GM23338 (cell line): ENCODE results near the gene EP400. TPM values are rescaled to one million over a fixed set of nuclear protein-coding genes. Genes with fewer than 3 reads are reported as not detected.

Source experiments
- ATAC-seq: fragments of 200-7000 bp; cut with Tn5 transposase; 3 replicates; pipeline ENCODE4 v1.9.1; 2020
- DNase-seq: peaks from one replicate; pipeline ENCODE4 v3.0.0-alpha.2; 2015; ENCODE audit warnings: low spot score
- H2AFZ ChIP-seq: fragments of 200-600 bp; sonication (generic); 2 replicates; pipeline ENCODE4 v1.8.0; 2016; ENCODE audit warnings: antibody characterized with exemption, mild to moderate bottlenecking, moderate library complexity
- H3F3A ChIP-seq: fragments of 200-600 bp; sonication (generic); replicated peaks from 2 replicates; pipeline ENCODE4 v1.8.0; 2017; ENCODE audit warnings: antibody characterized with exemption, mixed run types, low read depth
- H3K27ac ChIP-seq: fragments of 200-600 bp; sonication (generic); 2 replicates; pipeline ENCODE4 v1.6.1; 2016; ENCODE audit warnings: low read depth
- H3K27me3 ChIP-seq: fragments of 200-600 bp; sonication (generic); 2 replicates; pipeline ENCODE4 v1.8.0; 2016; ENCODE audit warnings: mild to moderate bottlenecking, mixed run types, moderate library complexity; ENCODE audit not compliant: insufficient read depth
- H3K36me3 ChIP-seq: fragments of 200-600 bp; sonication (generic); 2 replicates; pipeline ENCODE4 v1.8.0; 2016; ENCODE audit warnings: mild to moderate bottlenecking; ENCODE audit not compliant: insufficient read depth
- H3K4me1 ChIP-seq: fragments of 200-600 bp; sonication (generic); 2 replicates; pipeline ENCODE4 v1.8.0; 2016; ENCODE audit warnings: mild to moderate bottlenecking, moderate library complexity; ENCODE audit not compliant: insufficient read depth
- H3K4me2 ChIP-seq: fragments of 200-600 bp; sonication (generic); 2 replicates; pipeline ENCODE4 v1.7.1; 2017; ENCODE audit warnings: mixed run types
- H3K4me3 ChIP-seq: fragments of 200-600 bp; sonication (generic); 2 replicates; pipeline ENCODE4 v1.6.1; 2016; ENCODE audit warnings: mixed run types
- H3K79me2 ChIP-seq: fragments of 200-600 bp; sonication (generic); replicated peaks from 2 replicates; pipeline ENCODE4 v1.8.0; 2017; ENCODE audit warnings: mild to moderate bottlenecking; ENCODE audit not compliant: insufficient read depth
- H3K9me2 ChIP-seq: fragments of 200-600 bp; sonication (generic); 2 replicates; pipeline ENCODE4 v1.8.0; 2017; ENCODE audit not compliant: insufficient read depth
- H4K20me1 ChIP-seq: fragments of 200-600 bp; sonication (generic); replicated peaks from 2 replicates; pipeline ENCODE4 v1.8.0; 2017; ENCODE audit warnings: mild to moderate bottlenecking; ENCODE audit not compliant: insufficient read depth
- H3K27ac Mint-ChIP-seq: 2 replicates; pipeline ENCODE4 v1.8.0; 2020; ENCODE audit warnings: inconsistent platforms, mild to moderate bottlenecking, moderate library complexity, mixed read lengths
- H3K27me3 Mint-ChIP-seq: 3 replicates; pipeline ENCODE4 v1.8.0; 2022; ENCODE audit warnings: low read depth, mild to moderate bottlenecking, moderate library complexity, mixed read lengths, inconsistent platforms; ENCODE audit not compliant: insufficient read depth, poor library complexity
- H3K36me3 Mint-ChIP-seq: 3 replicates; pipeline ENCODE4 v1.8.0; 2021; ENCODE audit warnings: low read depth, mild to moderate bottlenecking, inconsistent platforms, moderate library complexity, mixed read lengths
- H3K4me1 Mint-ChIP-seq: 3 replicates; pipeline ENCODE4 v1.8.0; 2020; ENCODE audit warnings: mild to moderate bottlenecking, inconsistent platforms, mixed read lengths
- H3K4me3 Mint-ChIP-seq: 3 replicates; pipeline ENCODE4 v1.8.0; 2021; ENCODE audit warnings: moderate library complexity, mild to moderate bottlenecking, inconsistent platforms, mixed read lengths
- H3K9me3 Mint-ChIP-seq: 3 replicates; pipeline ENCODE4 v1.8.0; 2020; ENCODE audit warnings: moderate library complexity, mild to moderate bottlenecking, inconsistent platforms, mixed read lengths
- CREB1 ChIP-seq: fragments of 250-450 bp; sonication (Bioruptor Pico); IDR thresholded peaks from 2 replicates; pipeline ENCODE4 v1.5.0; 2020; ENCODE audit warnings: low read depth, mild to moderate bottlenecking, moderate library complexity
- EZH2 ChIP-seq: fragments of 200-600 bp; sonication (generic); IDR thresholded peaks from one replicate; pipeline ENCODE4 v1.8.0; 2017; ENCODE audit warnings: antibody characterized with exemption, mild to moderate bottlenecking, low read depth; ENCODE audit not compliant: unreplicated experiment
- EZH2phosphoT487 ChIP-seq: fragments of 200-600 bp; sonication (generic); IDR thresholded peaks from one replicate; pipeline ENCODE4 v1.8.1; 2018; ENCODE audit warnings: antibody characterized with exemption; ENCODE audit not compliant: unreplicated experiment
- JUNB ChIP-seq: IDR thresholded peaks from one replicate; pipeline ENCODE4 v1.6.1; 2016; ENCODE audit warnings: antibody characterized with exemption; ENCODE audit not compliant: unreplicated experiment
- NANOG ChIP-seq: IDR thresholded peaks from 2 replicates; pipeline ENCODE4 v1.6.1; 2016; ENCODE audit warnings: antibody characterized with exemption, borderline replicate concordance
- POLR2AphosphoS5 ChIP-seq: IDR thresholded peaks from 2 replicates; pipeline ENCODE4 v1.6.1; 2016; ENCODE audit warnings: antibody characterized with exemption, low read depth
- STAT1 ChIP-seq: IDR thresholded peaks from one replicate; pipeline ENCODE4 v1.6.1; 2016; ENCODE audit warnings: antibody characterized with exemption; ENCODE audit not compliant: unreplicated experiment
- ZNF114 ChIP-seq: fragments of 250-450 bp; sonication (Bioruptor Pico); IDR thresholded peaks from 2 replicates; pipeline ENCODE4 v1.5.0; 2020; ENCODE audit warnings: mild to moderate bottlenecking, moderate library complexity
- ZNF331 ChIP-seq: fragments of 250-450 bp; sonication (Bioruptor Pico); IDR thresholded peaks from 2 replicates; pipeline ENCODE4 v1.5.0; 2020; ENCODE audit warnings: low read depth, mild to moderate bottlenecking, moderate library complexity
- polyA plus RNA-seq: library from polyadenylated mRNA; unstranded; fragments of >200 nt; fragmentation: Nextera tagmentation; extraction: Ambion mirVana; gene quantifications from 2 replicates; pipeline ENCODE4 v1.2.1, GENCODE V29; 2016
- total RNA-seq: library from RNA; depleted of rRNA; stranded (reverse); fragments of >200 nt; shearing (Covaris generic); gene quantifications from 2 replicates; pipeline ENCODE4 v1.2.3, GENCODE V29; 2014
- TF ChIP-seq, protein P1 (sequence below), 2 experiments: fragments of 200-600 bp in 1 of 2; sonication (generic) in 1 of 2; conservative IDR thresholded peaks; 2 replicates each; pipeline versions ENCODE4 v1.5.1 to v1.6.1; 2016 to 2017; ENCODE audit warnings: antibody characterized with exemption in 2 of 2, low read depth in 2 of 2, mild to moderate bottlenecking in 2 of 2, moderate library complexity in 1 of 2
- TF ChIP-seq, protein P2 (sequence below): fragments of 250-450 bp; sonication (Bioruptor Pico); IDR thresholded peaks from 2 replicates; pipeline ENCODE4 v1.5.0; 2020; ENCODE audit warnings: mild to moderate bottlenecking, moderate library complexity
- TF ChIP-seq, protein P3 (sequence below): IDR thresholded peaks from one replicate; pipeline ENCODE4 v1.6.1; 2018; ENCODE audit warnings: antibody characterized with exemption; ENCODE audit not compliant: unreplicated experiment
- TF ChIP-seq, protein P4 (sequence below): IDR thresholded peaks from 2 replicates; pipeline ENCODE4 v1.6.1; 2016; ENCODE audit warnings: antibody characterized with exemption

The EP400 gene
- total and polyA plus RNA-seq, 2 experiments from 2014 or later, result 26.3 to 57.2 TPM

DNA sequence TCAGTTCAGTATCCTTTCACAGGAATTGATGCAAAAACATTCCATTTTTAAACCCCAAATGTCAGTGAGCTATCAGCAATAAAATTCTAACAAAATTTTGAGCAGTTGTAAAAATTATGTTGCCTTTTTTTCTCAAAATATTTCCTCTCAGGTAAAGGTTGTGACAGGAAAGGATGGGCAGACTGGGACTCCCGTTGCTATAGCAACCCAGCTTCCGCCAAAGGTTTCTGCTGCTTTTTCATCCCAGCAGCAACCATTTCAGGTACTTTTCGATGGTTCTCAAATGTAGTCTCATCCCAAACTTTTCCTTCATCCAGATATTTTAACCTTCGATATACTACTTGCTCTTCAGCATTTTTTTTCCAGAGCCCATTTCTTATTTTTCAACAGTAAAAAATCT, 13.6 kb downstream of the EP400 start:
- Histone ChIP-seq H2AFZ (no peak overlapping the region), H3F3A (no peaks in the 10 kb centered on the region), H3K27me3 (no peaks in the 10 kb centered on the region), H3K4me2 (no peak overlapping the region), H3K27ac (no peak overlapping the region), H3K9me2 (no peaks in the 10 kb centered on the region), H3K36me3 (peaks cover 5% of the 10 kb centered on the region; the same call in 1 of the 2 replicates), H3K79me2 (peaks cover 87% of the 10 kb centered on the region), H4K20me1 (peaks cover 37% of the 10 kb centered on the region), H3K4me3 (no peak overlapping the region), H3K4me1 (no peaks in the 10 kb centered on the region)
- H3K27me3 Mint-ChIP-seq, result no peaks in the 10 kb centered on the region
- H3K4me3 Mint-ChIP-seq, result no peak overlapping the region
- H3K27ac Mint-ChIP-seq, result no peak overlapping the region
- no peaks in the 10 kb centered on the region for H3K4me1 Mint-ChIP-seq
- no peaks in the 10 kb centered on the region for H3K9me3 Mint-ChIP-seq
- ATAC-seq, result no peak
- H3K36me3 Mint-ChIP-seq, result peaks cover 13% of the 10 kb centered on the region
- TF ChIP-seq, protein P1, sequence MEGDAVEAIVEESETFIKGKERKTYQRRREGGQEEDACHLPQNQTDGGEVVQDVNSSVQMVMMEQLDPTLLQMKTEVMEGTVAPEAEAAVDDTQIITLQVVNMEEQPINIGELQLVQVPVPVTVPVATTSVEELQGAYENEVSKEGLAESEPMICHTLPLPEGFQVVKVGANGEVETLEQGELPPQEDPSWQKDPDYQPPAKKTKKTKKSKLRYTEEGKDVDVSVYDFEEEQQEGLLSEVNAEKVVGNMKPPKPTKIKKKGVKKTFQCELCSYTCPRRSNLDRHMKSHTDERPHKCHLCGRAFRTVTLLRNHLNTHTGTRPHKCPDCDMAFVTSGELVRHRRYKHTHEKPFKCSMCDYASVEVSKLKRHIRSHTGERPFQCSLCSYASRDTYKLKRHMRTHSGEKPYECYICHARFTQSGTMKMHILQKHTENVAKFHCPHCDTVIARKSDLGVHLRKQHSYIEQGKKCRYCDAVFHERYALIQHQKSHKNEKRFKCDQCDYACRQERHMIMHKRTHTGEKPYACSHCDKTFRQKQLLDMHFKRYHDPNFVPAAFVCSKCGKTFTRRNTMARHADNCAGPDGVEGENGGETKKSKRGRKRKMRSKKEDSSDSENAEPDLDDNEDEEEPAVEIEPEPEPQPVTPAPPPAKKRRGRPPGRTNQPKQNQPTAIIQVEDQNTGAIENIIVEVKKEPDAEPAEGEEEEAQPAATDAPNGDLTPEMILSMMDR (conservative IDR thresholded peaks at IDR 0.05; ENCODE audit: low read depth in 2 of 2), result no peak
- no peak for TF ChIP-seq JUNB
- no peak for TF ChIP-seq ZNF331
- TF ChIP-seq POLR2AphosphoS5, result no peak
- TF ChIP-seq NANOG, result no peak
- TF ChIP-seq, protein P2, sequence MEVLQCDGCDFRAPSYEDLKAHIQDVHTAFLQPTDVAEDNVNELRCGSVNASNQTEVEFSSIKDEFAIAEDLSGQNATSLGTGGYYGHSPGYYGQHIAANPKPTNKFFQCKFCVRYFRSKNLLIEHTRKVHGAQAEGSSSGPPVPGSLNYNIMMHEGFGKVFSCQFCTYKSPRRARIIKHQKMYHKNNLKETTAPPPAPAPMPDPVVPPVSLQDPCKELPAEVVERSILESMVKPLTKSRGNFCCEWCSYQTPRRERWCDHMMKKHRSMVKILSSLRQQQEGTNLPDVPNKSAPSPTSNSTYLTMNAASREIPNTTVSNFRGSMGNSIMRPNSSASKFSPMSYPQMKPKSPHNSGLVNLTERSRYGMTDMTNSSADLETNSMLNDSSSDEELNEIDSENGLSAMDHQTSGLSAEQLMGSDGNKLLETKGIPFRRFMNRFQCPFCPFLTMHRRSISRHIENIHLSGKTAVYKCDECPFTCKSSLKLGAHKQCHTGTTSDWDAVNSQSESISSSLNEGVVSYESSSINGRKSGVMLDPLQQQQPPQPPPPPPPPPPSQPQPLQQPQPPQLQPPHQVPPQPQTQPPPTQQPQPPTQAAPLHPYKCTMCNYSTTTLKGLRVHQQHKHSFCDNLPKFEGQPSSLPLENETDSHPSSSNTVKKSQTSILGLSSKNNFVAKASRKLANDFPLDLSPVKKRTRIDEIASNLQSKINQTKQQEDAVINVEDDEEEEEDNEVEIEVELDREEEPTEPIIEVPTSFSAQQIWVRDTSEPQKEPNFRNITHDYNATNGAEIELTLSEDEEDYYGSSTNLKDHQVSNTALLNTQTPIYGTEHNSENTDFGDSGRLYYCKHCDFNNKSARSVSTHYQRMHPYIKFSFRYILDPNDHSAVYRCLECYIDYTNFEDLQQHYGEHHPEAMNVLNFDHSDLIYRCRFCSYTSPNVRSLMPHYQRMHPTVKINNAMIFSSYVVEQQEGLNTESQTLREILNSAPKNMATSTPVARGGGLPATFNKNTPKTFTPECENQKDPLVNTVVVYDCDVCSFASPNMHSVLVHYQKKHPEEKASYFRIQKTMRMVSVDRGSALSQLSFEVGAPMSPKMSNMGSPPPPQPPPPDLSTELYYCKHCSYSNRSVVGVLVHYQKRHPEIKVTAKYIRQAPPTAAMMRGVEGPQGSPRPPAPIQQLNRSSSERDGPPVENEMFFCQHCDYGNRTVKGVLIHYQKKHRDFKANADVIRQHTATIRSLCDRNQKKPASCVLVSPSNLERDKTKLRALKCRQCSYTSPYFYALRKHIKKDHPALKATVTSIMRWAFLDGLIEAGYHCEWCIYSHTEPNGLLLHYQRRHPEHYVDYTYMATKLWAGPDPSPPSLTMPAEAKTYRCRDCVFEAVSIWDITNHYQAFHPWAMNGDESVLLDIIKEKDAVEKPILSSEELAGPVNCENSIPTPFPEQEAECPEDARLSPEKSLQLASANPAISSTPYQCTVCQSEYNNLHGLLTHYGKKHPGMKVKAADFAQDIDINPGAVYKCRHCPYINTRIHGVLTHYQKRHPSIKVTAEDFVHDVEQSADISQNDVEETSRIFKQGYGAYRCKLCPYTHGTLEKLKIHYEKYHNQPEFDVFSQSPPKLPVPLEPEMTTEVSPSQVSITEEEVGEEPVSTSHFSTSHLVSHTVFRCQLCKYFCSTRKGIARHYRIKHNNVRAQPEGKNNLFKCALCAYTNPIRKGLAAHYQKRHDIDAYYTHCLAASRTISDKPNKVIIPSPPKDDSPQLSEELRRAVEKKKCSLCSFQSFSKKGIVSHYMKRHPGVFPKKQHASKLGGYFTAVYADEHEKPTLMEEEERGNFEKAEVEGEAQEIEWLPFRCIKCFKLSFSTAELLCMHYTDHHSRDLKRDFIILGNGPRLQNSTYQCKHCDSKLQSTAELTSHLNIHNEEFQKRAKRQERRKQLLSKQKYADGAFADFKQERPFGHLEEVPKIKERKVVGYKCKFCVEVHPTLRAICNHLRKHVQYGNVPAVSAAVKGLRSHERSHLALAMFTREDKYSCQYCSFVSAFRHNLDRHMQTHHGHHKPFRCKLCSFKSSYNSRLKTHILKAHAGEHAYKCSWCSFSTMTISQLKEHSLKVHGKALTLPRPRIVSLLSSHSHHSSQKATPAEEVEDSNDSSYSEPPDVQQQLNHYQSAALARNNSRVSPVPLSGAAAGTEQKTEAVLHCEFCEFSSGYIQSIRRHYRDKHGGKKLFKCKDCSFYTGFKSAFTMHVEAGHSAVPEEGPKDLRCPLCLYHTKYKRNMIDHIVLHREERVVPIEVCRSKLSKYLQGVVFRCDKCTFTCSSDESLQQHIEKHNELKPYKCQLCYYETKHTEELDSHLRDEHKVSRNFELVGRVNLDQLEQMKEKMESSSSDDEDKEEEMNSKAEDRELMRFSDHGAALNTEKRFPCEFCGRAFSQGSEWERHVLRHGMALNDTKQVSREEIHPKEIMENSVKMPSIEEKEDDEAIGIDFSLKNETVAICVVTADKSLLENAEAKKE (CRISPR knock-in tag), result no peak
- no peak for TF ChIP-seq CREB1 (CRISPR knock-in tag)
- TF ChIP-seq, protein P3, sequence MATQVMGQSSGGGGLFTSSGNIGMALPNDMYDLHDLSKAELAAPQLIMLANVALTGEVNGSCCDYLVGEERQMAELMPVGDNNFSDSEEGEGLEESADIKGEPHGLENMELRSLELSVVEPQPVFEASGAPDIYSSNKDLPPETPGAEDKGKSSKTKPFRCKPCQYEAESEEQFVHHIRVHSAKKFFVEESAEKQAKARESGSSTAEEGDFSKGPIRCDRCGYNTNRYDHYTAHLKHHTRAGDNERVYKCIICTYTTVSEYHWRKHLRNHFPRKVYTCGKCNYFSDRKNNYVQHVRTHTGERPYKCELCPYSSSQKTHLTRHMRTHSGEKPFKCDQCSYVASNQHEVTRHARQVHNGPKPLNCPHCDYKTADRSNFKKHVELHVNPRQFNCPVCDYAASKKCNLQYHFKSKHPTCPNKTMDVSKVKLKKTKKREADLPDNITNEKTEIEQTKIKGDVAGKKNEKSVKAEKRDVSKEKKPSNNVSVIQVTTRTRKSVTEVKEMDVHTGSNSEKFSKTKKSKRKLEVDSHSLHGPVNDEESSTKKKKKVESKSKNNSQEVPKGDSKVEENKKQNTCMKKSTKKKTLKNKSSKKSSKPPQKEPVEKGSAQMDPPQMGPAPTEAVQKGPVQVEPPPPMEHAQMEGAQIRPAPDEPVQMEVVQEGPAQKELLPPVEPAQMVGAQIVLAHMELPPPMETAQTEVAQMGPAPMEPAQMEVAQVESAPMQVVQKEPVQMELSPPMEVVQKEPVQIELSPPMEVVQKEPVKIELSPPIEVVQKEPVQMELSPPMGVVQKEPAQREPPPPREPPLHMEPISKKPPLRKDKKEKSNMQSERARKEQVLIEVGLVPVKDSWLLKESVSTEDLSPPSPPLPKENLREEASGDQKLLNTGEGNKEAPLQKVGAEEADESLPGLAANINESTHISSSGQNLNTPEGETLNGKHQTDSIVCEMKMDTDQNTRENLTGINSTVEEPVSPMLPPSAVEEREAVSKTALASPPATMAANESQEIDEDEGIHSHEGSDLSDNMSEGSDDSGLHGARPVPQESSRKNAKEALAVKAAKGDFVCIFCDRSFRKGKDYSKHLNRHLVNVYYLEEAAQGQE, result no peak
- no peak for TF ChIP-seq EZH2
- no peak for TF ChIP-seq ZNF114 (CRISPR knock-in tag)
- TF ChIP-seq STAT1, result no peak
- TF ChIP-seq, protein P4, sequence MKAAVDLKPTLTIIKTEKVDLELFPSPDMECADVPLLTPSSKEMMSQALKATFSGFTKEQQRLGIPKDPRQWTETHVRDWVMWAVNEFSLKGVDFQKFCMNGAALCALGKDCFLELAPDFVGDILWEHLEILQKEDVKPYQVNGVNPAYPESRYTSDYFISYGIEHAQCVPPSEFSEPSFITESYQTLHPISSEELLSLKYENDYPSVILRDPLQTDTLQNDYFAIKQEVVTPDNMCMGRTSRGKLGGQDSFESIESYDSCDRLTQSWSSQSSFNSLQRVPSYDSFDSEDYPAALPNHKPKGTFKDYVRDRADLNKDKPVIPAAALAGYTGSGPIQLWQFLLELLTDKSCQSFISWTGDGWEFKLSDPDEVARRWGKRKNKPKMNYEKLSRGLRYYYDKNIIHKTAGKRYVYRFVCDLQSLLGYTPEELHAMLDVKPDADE, result no peak
- TF ChIP-seq EZH2phosphoT487, result no peak
- DNase-seq, result peak; percentile 43
